Measurements from ENCODE around the gene CAMK2D. TPM values are rescaled to one million over a fixed set of nuclear protein-coding genes. Genes with fewer than 3 reads are reported as not detected.

Gene CAMK2D
- total RNA-seq, 4 donors from 2014 or later: 48.2 to 66.2 (median 51.2) TPM

GRCh38 chr4:113613503-113613902 is 148.0 kb downstream of the CAMK2D start:
- no peaks in the 10 kb centered on the region for H3K27me3 ChIP-seq
- TF ChIP-seq EP300 (IDR thresholded peaks at IDR 0.05): no peak
- no peak for TF ChIP-seq CTCF (IDR thresholded peaks at IDR 0.05)
- no peak for TF ChIP-seq POLR2A (IDR thresholded peaks at IDR 0.05; ENCODE audit: low read depth)
- TF ChIP-seq POLR2AphosphoS5 (IDR thresholded peaks at IDR 0.05): no peak
- DNase-seq (ENCODE audit: extremely low spot score): no peak
- H3K9me3 ChIP-seq: no peaks in the 10 kb centered on the region
- intact Hi-C loops (cut with DNase I): no loop called here
- H3K4me1 ChIP-seq: peaks cover 0 to 11% (median 9%) of the 10 kb centered on the region in 4 donors
- no peak overlapping the region for H3K27ac ChIP-seq (replicated peaks in 1 of 4)
- 94% methylated on average over 4 of the region's 4 CpGs for WGBS
- H3K36me3 ChIP-seq: no peaks in the 10 kb centered on the region
- H3K4me3 ChIP-seq: no peak overlapping the region

- TF ChIP-seq EP300 (IDR thresholded peaks at IDR 0.05): no peak
- no peak for TF ChIP-seq POLR2A (IDR thresholded peaks at IDR 0.05; ENCODE audit: low read depth)
- no peak for TF ChIP-seq CTCF (IDR thresholded peaks at IDR 0.05)
- TF ChIP-seq POLR2AphosphoS5 (IDR thresholded peaks at IDR 0.05): no peak
- Histone ChIP-seq H3K36me3 (peaks cover 0 to 4% (median 2%) of the 10 kb centered on the region in 4 donors), H3K4me3 (no peak overlapping the region), H3K4me1 (peaks cover 0 to 5% (median 0%) of the 10 kb centered on the region in 4 donors), H3K27me3 (no peaks in the 10 kb centered on the region), H3K27ac (replicated peaks in 1 of 4) (no peak overlapping the region), H3K9me3 (no peaks in the 10 kb centered on the region)
- intact Hi-C loops (cut with DNase I): no loop called here
- WGBS: 85% methylated on average over 3 of the region's 3 CpGs
- no peak for DNase-seq (ENCODE audit: extremely low spot score)
Observed at GRCh38 chr4:113610537-113610936, 151.0 kb downstream of the CAMK2D start.

GRCh38 chr4:113607998-113608397 is 153.5 kb downstream of the CAMK2D start:
- no peak for DNase-seq (ENCODE audit: extremely low spot score)
- no peaks in the 10 kb centered on the region for H3K27me3 ChIP-seq
- intact Hi-C loops (cut with DNase I): no loop called here
- TF ChIP-seq POLR2AphosphoS5 (IDR thresholded peaks at IDR 0.05): no peak
- H3K4me3 ChIP-seq: no peak overlapping the region
- peaks cover 0 to 4% (median 2%) of the 10 kb centered on the region in 4 donors for H3K36me3 ChIP-seq
- H3K9me3 ChIP-seq: peaks cover 0 to 5% (median 2%) of the 10 kb centered on the region in 4 donors
- H3K27ac ChIP-seq (replicated peaks in 1 of 4): no peak overlapping the region
- 95% methylated on average over 1 of the region's 1 CpG for WGBS
- H3K4me1 ChIP-seq: peaks cover 1 to 18% (median 4%) of the 10 kb centered on the region in 4 donors

DNA sequence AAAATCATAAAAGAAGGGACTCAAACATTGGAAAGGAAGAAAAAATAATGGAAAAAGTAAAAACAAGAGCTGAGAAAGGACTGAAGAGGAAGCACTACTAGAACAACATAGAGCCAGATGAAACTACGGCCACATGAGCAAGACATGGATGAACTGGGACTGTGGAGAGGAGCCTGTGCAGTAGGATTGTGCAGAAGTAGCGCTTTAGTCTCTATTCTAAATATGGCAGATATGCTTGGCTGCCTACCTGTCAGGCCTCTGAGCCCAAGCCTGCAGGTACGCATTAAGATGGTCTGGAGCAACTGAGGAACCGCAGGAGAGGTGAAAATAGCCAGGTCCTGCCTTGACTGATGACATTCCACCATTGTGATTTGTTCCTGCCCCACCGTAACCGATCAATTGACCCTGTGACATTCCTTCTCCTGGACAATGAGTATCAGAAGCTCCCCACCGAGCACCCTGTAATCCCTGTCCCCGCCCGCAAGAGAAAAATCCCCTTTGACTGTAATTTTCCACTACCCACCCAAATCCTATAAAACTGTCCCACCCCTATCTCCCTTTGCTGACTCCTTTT is 154.3 kb downstream of the CAMK2D start:
- no peak overlapping the region for H3K27ac ChIP-seq (replicated peaks in 1 of 4)
- no peak for TF ChIP-seq CTCF (IDR thresholded peaks at IDR 0.05)
- TF ChIP-seq EP300 (IDR thresholded peaks at IDR 0.05): no peak
- TF ChIP-seq POLR2A (IDR thresholded peaks at IDR 0.05; ENCODE audit: low read depth): no peak
- no peak for TF ChIP-seq POLR2AphosphoS5 (IDR thresholded peaks at IDR 0.05)
- peaks cover 0 to 5% (median 2%) of the 10 kb centered on the region in 4 donors for H3K9me3 ChIP-seq
- H3K36me3 ChIP-seq: peaks cover 0 to 4% (median 2%) of the 10 kb centered on the region in 4 donors
- 98% methylated on average over 9 of the region's 9 CpGs for WGBS
- intact Hi-C loops (cut with DNase I): no loop called here
- peaks cover 0 to 18% (median 6%) of the 10 kb centered on the region in 4 donors for H3K4me1 ChIP-seq
- DNase-seq (ENCODE audit: extremely low spot score): no peak
- H3K27me3 ChIP-seq: no peaks in the 10 kb centered on the region
- H3K4me3 ChIP-seq: no peak overlapping the region

- no peak overlapping the region for H3K27ac ChIP-seq (replicated peaks in 1 of 4)
- DNase-seq (ENCODE audit: extremely low spot score): no peak
- peaks cover 0 to 5% (median 2%) of the 10 kb centered on the region in 4 donors for H3K9me3 ChIP-seq
- H3K27me3 ChIP-seq: no peaks in the 10 kb centered on the region
- WGBS: 74% methylated on average over 2 of the region's 2 CpGs
- H3K4me1 ChIP-seq: peaks cover 0 to 18% (median 6%) of the 10 kb centered on the region in 4 donors
- intact Hi-C loops (cut with DNase I): no loop called here
- TF ChIP-seq POLR2AphosphoS5 (IDR thresholded peaks at IDR 0.05) (no peak), POLR2A (IDR thresholded peaks at IDR 0.05; ENCODE audit: low read depth) (no peak), CTCF (IDR thresholded peaks at IDR 0.05) (no peak), EP300 (IDR thresholded peaks at IDR 0.05) (no peak)
- no peak overlapping the region for H3K4me3 ChIP-seq
- H3K36me3 ChIP-seq: peaks cover 0 to 4% (median 2%) of the 10 kb centered on the region in 4 donors
Observed at GRCh38 chr4:113604955-113605354, 156.6 kb downstream of the CAMK2D start.

Measured in esophagus muscularis mucosa (tissue), 4 donors.